GM12878 (cell line): Measurements from ENCODE around the gene TCEAL1. TPM values are rescaled to one million over a fixed set of nuclear protein-coding genes. Genes with fewer than 3 reads are reported as not detected.

ENCODE experiments used
- CHD1 ChIP-seq: IDR thresholded peaks from 2 replicates; pipeline ENCODE4 v1.6.1; 2012; ENCODE audit warnings: low read depth, low read length, improper control_type of control experiment
- EED ChIP-seq: sonication (generic); IDR thresholded peaks from 2 replicates; pipeline ENCODE4 v1.6.1; 2016; ENCODE audit warnings: antibody characterized with exemption, low read depth
- ESRRA ChIP-seq: IDR thresholded peaks from 2 replicates; pipeline ENCODE4 v1.6.1; 2012; ENCODE audit warnings: mild to moderate bottlenecking, low read length, improper control_type of control experiment
- EZH2 ChIP-seq: IDR thresholded peaks from 2 replicates; pipeline ENCODE4 v1.6.1; 2012; ENCODE audit warnings: low read depth, mild to moderate bottlenecking, control low read depth, inconsistent platforms, low read length, borderline replicate concordance; ENCODE audit not compliant: control insufficient read depth
- LARP7 ChIP-seq: fragments of 450-650 bp; IDR thresholded peaks from 2 replicates; pipeline ENCODE4 v1.6.1; 2017; ENCODE audit warnings: mild to moderate bottlenecking
- PKNOX1 ChIP-seq: fragments of 450-650 bp; IDR thresholded peaks from 2 replicates; pipeline ENCODE4 v1.6.1; 2016; ENCODE audit warnings: mild to moderate bottlenecking
- POLR2A ChIP-seq: IDR thresholded peaks from 2 replicates; pipeline ENCODE4 v1.6.1; 2011; ENCODE audit warnings: low read depth, mild to moderate bottlenecking, low read length
- RBBP5 ChIP-seq: fragments of 200-600 bp; sonication (generic); conservative IDR thresholded peaks from 2 replicates; pipeline ENCODE4 v1.6.1; 2016
- RELB ChIP-seq: fragments of 450-650 bp; IDR thresholded peaks from 2 replicates; pipeline ENCODE4 v1.6.1; 2017; ENCODE audit warnings: low read depth, mild to moderate bottlenecking, moderate library complexity
- SMARCA5 ChIP-seq: fragments of 450-650 bp; IDR thresholded peaks from 2 replicates; pipeline ENCODE4 v1.6.1; 2017; ENCODE audit warnings: mild to moderate bottlenecking
- SREBF2 ChIP-seq: IDR thresholded peaks from 2 replicates; pipeline ENCODE4 v1.6.1; 2012; ENCODE audit warnings: mild to moderate bottlenecking, low read length
- SUPT20H ChIP-seq: IDR thresholded peaks from 2 replicates; pipeline ENCODE4 v1.6.1; 2011; ENCODE audit warnings: low read depth, mild to moderate bottlenecking, low read length, moderate library complexity, borderline replicate concordance; ENCODE audit not compliant: control insufficient read depth
- USF2 ChIP-seq: IDR thresholded peaks from 2 replicates; pipeline ENCODE4 v1.6.1; 2011; ENCODE audit warnings: low read depth, low read length, improper control_type of control experiment, borderline replicate concordance
- ZSCAN29 ChIP-seq: fragments of 450-650 bp; IDR thresholded peaks from 2 replicates; pipeline ENCODE4 v1.6.1; 2017; ENCODE audit warnings: mild to moderate bottlenecking, moderate library complexity
- polyA plus RNA-seq, 11 experiments: library from polyadenylated mRNA; depleted of rRNA in 4 of 11; unstranded in 6 of 11; stranded (reverse) in 5 of 11; fragments of >200 nt; fragmentation: Nextera tagmentation in 4 of 11; fragmentation: Illumina TruSeq in 1 of 11; extraction: Ambion mirVana in 4 of 11; extraction: Trizol in 1 of 11; gene quantifications; 1 replicate in 1 of 11; 2 replicates in 10 of 11; pipeline versions ENCODE4 v1.2.1 to v1.2.3, GENCODE V29; 2011 to 2016; ENCODE audit warnings: inconsistent platforms in 2 of 11, missing spikeins in 2 of 11, low read depth in 1 of 11
- total RNA-seq, 4 experiments: library from RNA; depleted of rRNA in 3 of 4; stranded (reverse); fragments of >200 nt in 3 of 4; fragmentation: Illumina TruSeq in 1 of 4; extraction: Trizol in 1 of 4; gene quantifications; 2 replicates each; pipeline versions ENCODE4 v1.2.1 to v1.2.3, GENCODE V29; 2013 to 2021

The TCEAL1 gene
- total and polyA plus RNA-seq, 10 of the 15 experiments (the other 5 are each of a cell fraction or from before 2014, with no cell fraction given): 10.1 to 24.3 (median 17.8) TPM

GRCh38 chrX:103629318-103630170, 769 bp downstream of the TCEAL1 start (continued):
- TF ChIP-seq USF2 (no peak), LARP7 (no peak), PKNOX1 (peak; percentile 72), SREBF2 (no peak), SUPT20H (no peak), ZSCAN29 (no peak), CHD1 (no peak), RBBP5 (no peak), SMARCA5 (no peak), ESRRA (no peak), EZH2 (no peak), RELB (0 out of 2 replicates have a peak, but pooled peaks have one; percentile 20), POLR2A (peak; percentile 51; the same call in 1 of the 2 replicates), EED (no peak)
